ENCODE measurements around the gene SLC28A3.

The SLC28A3 gene

GRCh38 chr9:84235511-84235910, 105.0 kb downstream of the SLC28A3 start:
- no peak for DNase-seq

DNA sequence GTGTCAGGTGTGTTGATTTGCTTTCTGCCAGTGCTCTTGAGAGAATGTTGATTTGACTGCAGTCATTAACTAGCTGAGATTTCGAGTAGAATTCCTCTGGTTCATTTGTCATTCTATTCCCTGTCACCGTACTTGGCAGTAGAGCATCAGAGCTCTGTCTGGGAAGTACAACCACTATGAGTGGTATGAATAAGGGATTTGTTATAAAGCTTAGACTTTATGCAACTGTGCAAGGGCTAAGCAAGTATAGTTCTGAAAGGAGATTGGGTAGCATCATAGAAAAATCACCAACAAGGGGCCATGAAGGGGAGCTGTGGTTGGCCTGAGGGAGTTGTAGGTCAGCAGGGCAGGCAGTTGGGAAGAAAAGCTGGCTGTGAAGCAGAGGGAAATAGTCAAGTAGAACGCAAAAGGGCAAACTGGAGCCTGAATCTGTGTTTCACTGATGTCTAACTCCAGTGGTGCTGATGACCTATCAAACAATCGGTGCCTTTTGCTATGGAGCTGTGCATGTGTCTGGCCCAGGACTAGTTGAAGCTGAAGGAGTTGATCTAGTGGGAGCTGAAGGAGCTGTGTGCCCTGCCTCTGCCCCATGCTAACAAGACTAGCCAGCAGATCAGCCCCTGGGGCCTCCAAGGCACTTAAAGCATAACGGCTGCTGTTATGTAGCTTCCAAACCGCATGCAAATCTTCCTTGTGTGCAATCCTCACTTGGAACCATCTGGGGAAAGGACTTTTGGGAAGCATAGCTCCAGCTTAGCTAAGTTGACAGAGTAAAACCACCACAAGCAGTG, 110.0 kb downstream of the SLC28A3 start:
- DNase-seq = no peak

GRCh38 chr9:84229191-84229590, 111.4 kb downstream of the SLC28A3 start:
- DNase-seq = no peak

- DNase-seq = no peak
Observed at GRCh38 chr9:84228130-84228720, 112.3 kb downstream of the SLC28A3 start.

DNA sequence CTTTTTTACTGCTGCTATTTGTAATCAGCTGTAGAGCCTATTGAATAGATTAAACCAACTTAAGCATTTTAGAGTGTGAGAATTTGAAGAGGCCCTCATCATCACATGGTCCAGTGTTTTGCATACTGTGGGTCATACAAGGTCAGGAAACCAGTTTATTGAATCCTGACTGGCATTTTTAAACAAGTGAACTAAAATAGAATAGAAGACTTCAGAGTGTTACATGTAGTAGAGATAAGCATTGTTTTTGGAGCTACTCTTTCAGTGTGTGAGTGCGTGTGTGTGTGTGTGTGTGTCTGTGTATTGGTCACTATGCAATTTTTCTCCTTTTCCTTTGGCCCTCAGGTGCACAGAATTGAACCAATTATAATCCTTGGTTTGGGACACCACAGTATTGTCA, 114.4 kb downstream of the SLC28A3 start:
- DNase-seq = no peak
